Activated CD8-positive, alpha-beta memory T cell treated with anti-CD3 and anti-CD28 coated beads for 24 hours (primary cell): ENCODE results near the gene FAM193A.
"Not testable (repeated sequence)": the region's sequence is repeated elsewhere in the genome, so short reads cannot be mapped to it uniquely, and the experiment has no call there.

ENCODE experiments used
- DNase-seq: peaks from one replicate; pipeline ENCODE4 v3.0.0-alpha.2; 2020

FAM193A gene

DNA sequence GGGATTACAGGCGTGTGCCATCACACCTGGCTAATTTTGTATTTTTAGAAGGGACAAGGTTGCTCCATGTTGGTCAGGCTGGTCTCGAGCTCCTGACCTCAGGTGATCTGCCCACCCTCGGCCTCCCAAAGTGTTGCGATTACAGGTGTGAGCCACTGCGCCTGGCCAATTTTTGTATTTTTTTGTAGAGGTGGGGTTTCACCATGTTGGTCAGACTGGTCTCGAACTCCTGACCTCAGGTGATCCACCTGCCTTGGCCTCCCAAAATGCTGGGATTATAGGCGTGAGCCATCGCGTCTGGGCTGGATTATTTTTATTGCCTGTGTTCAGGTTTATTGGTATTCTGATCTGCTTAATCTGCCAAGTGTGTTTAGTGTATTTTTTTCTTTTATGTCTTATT, 82.3 kb downstream of the FAM193A start:
- DNase-seq, result not testable (repeated sequence)

DNA sequence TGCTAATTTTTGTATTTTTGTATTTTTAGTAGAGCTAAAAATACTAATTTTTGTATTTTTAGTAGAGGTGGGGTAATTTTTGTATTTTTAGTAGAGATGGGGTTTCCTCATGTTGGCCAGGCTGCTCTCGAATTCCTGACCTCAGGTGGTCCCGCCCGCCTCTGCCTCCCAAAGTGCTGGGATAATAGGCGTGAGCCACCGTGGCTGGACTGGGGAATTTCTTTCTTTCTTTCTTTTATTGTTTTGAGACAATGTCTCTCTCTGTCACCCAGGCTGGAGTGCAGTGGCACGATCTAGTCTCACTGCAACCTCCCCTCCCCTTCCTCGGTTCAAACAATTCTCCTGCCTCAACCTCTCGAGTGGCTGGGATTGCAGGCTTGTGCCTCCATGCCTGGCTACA, 83.0 kb downstream of the FAM193A start:
- DNase-seq, result no peak

DNA sequence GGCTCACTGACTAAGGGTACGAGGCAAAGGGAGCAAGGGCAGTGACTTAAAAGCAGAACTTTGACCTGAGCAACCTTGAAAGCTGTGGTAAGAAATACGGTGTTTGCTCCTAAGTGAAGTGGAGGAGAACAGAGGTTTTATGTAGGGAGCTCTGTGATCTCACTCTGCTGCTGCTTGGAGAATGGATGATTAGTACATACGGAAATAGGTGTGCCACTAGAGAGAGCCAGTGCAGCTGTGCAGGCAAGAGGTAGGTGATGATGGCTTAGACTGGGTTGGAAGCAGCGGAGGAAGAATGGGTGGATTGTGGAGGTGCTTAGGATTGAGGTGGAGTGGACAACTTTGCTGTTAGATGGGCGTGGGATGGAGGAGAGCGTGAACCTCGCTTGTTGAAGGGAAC, 85.0 kb downstream of the FAM193A start:
- DNase-seq, result no peak

DNA sequence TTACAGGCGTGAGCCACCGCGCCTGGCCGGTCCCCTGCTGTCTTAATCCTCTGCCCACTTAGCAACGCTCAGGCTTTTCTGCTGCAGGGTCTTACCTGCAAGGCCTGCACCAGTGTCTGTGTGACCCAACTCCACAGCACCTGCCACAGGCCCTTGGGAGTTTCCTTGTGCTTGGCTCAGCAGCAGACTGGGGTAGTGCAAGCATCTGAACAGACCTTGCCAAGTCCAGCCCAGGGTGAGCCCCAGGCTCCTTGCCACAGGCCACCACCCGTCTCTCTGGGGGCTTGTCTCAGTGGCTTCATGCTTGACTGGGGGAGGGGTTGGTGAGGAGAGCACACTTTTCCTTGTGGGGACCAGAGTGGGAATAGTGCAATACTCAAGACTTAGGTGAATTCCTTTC, 87.0 kb downstream of the FAM193A start:
- no peak for DNase-seq

GRCh38 chr4:2624782-2625530, 88.5 kb downstream of the FAM193A start:
- DNase-seq, result no peak

DNA sequence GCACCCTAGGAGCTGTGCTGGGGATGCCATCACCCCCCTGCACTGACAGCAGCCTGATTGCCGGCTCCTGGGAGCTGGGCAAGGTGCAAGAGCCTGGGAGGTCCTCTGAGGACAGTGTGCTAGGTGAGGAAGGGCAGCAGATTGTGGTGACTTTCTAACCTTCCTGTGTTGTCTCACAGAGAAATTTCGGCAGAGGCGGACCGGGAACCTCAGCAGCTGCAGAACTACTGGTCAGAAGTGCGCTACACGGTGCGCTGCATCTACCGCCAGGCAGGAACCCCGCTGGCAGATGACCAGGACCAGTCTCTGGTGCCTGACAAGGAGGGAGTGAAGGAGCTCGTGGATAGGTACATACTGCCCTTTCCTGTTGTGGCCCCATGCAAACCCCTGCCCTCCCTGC, 89.8 kb downstream of the FAM193A start:
- no peak for DNase-seq

- DNase-seq, result peak; percentile 28
These were observed 94.3 kb downstream of the FAM193A start for GRCh38 chr4:2630556-2631273.

DNA sequence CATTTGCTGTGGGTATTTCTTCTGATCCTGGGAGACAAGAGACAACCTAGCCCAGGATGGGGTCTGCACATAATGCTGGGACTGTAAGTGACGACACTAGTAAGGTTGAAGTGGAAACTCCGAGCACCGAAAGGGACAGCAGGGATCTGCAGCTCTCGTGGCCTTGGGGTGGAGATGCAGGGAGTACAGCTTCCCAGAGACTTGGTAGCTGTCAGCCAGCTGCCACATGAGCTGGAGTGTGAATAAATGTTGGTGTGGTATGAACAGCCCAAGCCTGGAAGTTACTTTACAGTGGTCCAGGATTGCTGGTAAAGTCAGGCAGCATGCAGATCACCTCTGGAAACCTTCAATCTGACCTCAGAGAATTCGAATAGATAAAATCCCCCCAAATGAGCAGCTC, 97.6 kb downstream of the FAM193A start:
- peak; percentile 41 for DNase-seq

DNA sequence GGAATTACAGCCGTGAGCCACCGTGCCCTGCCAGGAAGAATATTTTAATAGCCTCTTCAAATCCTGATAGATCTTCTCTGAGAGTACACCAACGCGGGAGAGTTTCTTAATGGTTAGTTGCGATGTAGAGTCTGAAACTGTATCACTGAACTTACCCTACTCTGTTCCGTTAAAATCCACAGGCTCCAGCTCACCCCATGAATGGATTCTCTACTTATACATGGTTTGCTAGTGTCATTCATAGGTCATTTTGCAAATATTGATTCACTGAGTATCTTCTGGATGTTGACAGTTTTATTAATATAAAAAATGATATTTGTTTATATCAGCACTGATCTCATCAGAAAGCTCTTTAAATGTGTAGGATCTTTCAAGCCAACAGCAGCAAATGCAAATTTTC, 99.9 kb downstream of the FAM193A start:
- no peak for DNase-seq

DNA sequence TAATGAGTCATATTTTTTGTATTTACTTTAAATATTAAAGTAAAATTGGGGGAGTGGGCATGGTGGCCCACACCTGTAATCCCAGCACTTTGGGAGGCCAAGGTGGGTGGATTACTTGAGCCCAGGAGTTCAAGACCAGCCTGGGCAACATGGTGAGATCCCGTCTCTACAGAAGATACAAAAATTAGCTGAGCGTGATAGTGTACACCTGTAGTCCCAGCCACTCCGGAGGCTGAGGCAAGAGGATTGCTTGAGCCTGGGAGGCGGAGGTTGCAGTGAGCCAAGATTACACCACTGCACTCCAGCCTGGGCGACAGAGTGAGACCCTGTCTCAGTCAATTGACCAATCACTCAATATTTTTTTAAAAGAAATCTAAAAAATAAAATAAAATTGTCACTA, 100.5 kb downstream of the FAM193A start:
- not testable (repeated sequence) for DNase-seq

GRCh38 chr4:2637956-2638552, 101.6 kb downstream of the FAM193A start:
- DNase-seq, result peak; percentile 46

DNA sequence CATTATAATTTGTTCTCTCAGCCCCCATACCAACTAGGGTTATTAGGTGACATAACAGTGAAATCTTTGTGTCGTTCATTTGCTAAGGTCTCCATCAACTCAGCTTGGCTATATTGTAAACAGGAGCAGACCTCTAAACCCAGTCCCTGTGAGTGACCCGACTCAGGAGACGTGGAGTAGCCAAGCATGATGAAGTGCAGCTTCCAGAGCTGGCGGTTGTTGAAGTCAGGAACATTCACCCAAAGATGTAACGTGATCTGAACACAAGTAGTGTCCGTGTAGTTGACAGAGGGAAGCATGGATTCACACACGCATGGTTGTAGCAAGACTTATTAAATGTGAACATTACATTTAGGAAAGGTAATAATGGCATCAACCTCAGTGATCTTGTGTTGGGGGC, 102.3 kb downstream of the FAM193A start:
- DNase-seq, result no peak

DNA sequence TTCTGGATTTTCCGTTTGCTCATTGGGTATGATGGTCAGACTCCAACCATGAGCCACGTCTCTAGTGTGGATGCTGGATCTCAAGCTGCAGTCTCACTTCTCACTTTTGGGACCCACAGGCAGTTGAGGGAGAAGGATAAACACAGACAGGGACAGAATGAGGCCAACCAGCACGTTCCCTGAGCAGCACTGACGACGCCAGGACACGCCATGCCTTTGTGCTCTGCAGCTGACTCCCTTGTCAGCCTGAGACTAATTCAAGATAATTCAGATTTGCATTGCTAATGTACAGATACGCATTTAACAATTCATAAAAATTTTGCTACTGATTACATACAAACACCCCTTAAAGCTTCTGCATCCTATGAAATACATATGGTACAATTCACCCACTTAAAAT, 106.5 kb downstream of the FAM193A start:
- DNase-seq, result peak; percentile 42

DNA sequence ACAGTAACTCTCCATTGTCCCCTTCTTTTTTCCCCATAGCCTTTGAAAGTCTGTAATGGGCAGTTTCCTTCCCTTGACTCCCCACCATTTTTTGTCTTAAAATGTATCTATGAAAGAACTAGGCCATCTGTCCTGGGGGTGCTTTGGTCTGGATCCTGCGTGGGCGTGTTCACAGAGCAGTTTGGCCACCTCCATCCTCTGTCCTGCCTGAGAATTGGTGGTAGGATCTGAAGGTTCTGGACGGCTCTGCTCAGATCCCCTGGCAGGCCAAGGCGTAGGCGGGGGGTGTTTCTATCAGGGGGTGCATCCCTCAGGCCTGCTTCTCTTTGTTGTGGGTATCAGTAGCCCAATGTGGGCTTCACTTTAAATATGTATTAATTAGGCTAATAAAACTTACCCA, 107.1 kb downstream of the FAM193A start:
- peak; percentile 30 for DNase-seq

- DNase-seq, result peak; percentile 48
These were observed 110.1 kb downstream of the FAM193A start for GRCh38 chr4:2646396-2647149.

GRCh38 chr4:2647403-2648158, 111.1 kb downstream of the FAM193A start:
- DNase-seq, result peak; percentile 47

DNA sequence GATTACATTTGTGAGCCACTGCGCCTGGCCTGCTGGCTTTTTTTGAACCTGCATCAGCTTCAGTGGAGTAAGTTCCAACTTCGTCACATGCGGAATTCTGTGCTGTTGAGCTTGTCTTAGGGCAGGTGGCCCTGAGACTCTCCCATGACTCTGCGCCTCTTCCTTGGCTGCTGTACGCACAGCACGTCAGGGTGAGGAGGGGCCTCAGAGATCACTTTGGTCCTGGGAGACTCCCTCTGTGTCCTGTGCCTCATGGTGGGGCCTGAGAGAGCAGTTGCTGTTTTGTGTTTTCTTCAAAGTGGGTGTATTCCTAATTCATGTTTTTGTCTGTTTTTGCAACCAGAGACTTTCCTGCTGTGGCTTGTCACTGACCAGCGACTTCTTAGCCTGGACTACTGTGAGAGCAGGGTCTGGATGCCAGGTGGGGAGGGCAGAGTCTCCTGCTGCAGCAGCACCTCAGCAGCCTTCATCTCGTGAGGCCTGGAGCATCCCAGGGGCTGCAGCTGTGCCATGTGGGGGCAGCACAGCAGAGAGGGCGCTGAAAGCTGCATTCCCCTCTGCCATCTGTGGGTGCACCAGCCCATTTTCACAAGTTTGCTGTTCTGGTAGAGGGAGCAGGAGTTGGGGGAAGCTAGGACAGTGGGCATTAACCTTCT, 111.8 kb downstream of the FAM193A start:
- DNase-seq, result peak; percentile 33

DNA sequence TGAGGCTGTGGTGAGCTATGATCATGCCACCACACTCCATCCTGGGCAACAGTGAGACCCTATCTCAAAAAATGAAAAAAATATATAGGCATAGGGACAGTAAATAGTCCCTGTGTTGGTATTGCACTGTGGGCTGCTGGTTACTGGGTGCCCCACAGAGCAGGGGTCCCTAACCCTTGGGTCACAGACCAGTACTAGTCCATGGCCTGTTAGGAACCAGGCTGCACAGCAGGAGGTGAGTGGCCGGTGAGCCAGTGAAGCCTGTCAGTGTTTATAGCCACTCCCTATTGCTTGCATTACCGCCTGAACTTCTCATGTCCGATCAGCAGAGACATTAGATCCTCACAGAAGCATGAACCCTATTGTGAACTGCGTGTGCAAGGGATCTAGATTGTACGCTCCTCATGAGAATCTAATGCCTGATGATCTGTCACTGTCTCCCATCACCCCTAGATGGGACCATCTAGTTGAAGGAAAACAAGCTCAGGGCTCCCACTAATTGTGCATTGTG, 113.2 kb downstream of the FAM193A start:
- peak; percentile 38 for DNase-seq

DNA sequence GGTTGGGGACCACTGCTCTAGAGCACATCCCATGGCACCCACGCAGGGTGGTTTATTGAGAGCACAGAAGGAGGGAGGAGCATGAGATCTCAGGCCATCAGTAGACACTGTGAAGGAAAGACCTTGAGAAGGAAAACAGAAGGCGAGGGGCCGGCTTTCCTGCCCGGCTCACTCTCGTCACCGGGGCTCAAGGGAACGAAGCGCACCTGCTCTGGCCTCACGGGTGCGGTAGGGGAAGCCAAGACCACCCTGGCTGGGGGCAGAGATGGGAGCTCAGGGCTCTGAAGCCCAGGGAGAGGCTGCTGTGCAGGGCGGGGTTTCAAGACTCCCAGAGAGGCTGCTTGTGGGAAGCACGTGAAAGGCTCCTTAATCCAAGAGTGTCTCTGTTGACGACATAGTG, 113.8 kb downstream of the FAM193A start:
- DNase-seq, result peak; percentile 44

GRCh38 chr4:2651546-2651945, 115.1 kb downstream of the FAM193A start:
- DNase-seq, result peak; percentile 50

GRCh38 chr4:2651998-2652397, 115.6 kb downstream of the FAM193A start:
- DNase-seq, result peak; percentile 50
